Esophagus muscularis mucosa (tissue), 4 donors: ENCODE data around the gene SRP19.

Experiments used
- CTCF ChIP-seq, 3 experiments: fragments of 200-600 bp in 2 of 3; fragments of 450-650 bp in 1 of 3; sonication (generic) in 2 of 3; IDR thresholded peaks; one replicate each; pipeline ENCODE4 v1.5.1; 2017 to 2019; ENCODE audit warnings: antibody characterized with exemption in 3 of 3, mild to moderate bottlenecking in 2 of 3, moderate library complexity in 1 of 3
- EP300 ChIP-seq: sonication (generic); formaldehyde crosslinking; IDR thresholded peaks from one replicate; pipeline ENCODE4 v1.6.1; 2017; ENCODE audit warnings: antibody characterized with exemption
- POLR2A ChIP-seq: fragments of 450-650 bp; IDR thresholded peaks from one replicate; pipeline ENCODE4 v1.6.1; 2017; ENCODE audit warnings: antibody characterized with exemption, moderate library complexity, mild to moderate bottlenecking, low read depth
- POLR2AphosphoS5 ChIP-seq, 2 donors: sonication (generic); formaldehyde crosslinking; IDR thresholded peaks; one replicate each; pipeline ENCODE4 v1.6.1; 2017; ENCODE audit warnings: antibody characterized with exemption in 2 of 2

GRCh38 chr5:112918679-112919078, 57.6 kb downstream of the SRP19 start:
- TF ChIP-seq POLR2A: no peak
- no peak for TF ChIP-seq CTCF (IDR thresholded peaks at IDR 0.05)
- no peak for TF ChIP-seq POLR2AphosphoS5 (IDR thresholded peaks at IDR 0.05)
- TF ChIP-seq EP300: no peak
